Keratinocyte (primary cell): ENCODE measurements around the gene MINPP1. TPM values are rescaled to one million over a fixed set of nuclear protein-coding genes. Genes with fewer than 3 reads are reported as not detected.
"Not testable (repeated sequence)": the region's sequence is repeated elsewhere in the genome, so short reads cannot be mapped to it uniquely, and the experiment has no call there.

Experiments
- DNase-seq: peaks from one replicate; pipeline ENCODE4 v3.0.0-alpha.2; 2011; ENCODE audit warnings: low read depth, missing footprints, low spot score
- FAIRE-seq: peaks from 2 replicates; lab custom pipeline; 2011; peaks lifted over from hg19 to GRCh38; lab: Jason Lieb, UNC
- H2AFZ ChIP-seq: 2 replicates; pipeline ENCODE4 v1.6.0; 2012; ENCODE audit warnings: low read length, control low read depth, inconsistent platforms; ENCODE audit not compliant: control insufficient read depth
- H3K27ac ChIP-seq: 2 replicates; pipeline ENCODE4 v1.5.1; 2011; ENCODE audit warnings: low read length; ENCODE audit not compliant: control insufficient read depth, insufficient read depth
- H3K27me3 ChIP-seq: 3 replicates; pipeline ENCODE4 v1.6.0; 2011; ENCODE audit warnings: low read length; ENCODE audit not compliant: control insufficient read depth, insufficient read depth; ENCODE audit errors: extremely low read depth
- H3K36me3 ChIP-seq, 2 experiments: 2 replicates in 1 of 2; 3 replicates in 1 of 2; pipeline ENCODE4 v1.5.1; 2011; ENCODE audit warnings: low read length in 2 of 2, mild to moderate bottlenecking in 1 of 2; ENCODE audit not compliant: control insufficient read depth in 2 of 2, insufficient read depth in 2 of 2; ENCODE audit errors: extremely low read depth in 1 of 2
- H3K4me1 ChIP-seq: 3 replicates; pipeline ENCODE4 v1.5.1; 2011; ENCODE audit warnings: low read length; ENCODE audit not compliant: control insufficient read depth, insufficient read depth; ENCODE audit errors: extremely low read depth
- H3K4me2 ChIP-seq: 3 replicates; pipeline ENCODE4 v1.6.0; 2011; ENCODE audit warnings: low read depth, low read length; ENCODE audit not compliant: control insufficient read depth, insufficient read depth; ENCODE audit errors: extremely low read depth
- H3K4me3 ChIP-seq, 3 experiments: fragments of 200-600 bp in 1 of 3; sonication (generic) in 1 of 3; 2 replicates in 2 of 3; 3 replicates in 1 of 3; pipeline ENCODE4 v1.5.1; 2011 to 2016; ENCODE audit warnings: low read length in 3 of 3, mild to moderate bottlenecking in 3 of 3, control low read depth in 2 of 3, inconsistent platforms in 1 of 3, low read depth in 1 of 3, mixed read lengths in 1 of 3, mixed run types in 1 of 3, moderate library complexity in 1 of 3; ENCODE audit not compliant: control insufficient read depth in 2 of 3, insufficient read depth in 2 of 3; ENCODE audit errors: extremely low read depth in 1 of 3
- H3K79me2 ChIP-seq: 2 replicates; pipeline ENCODE4 v1.6.0; 2012; ENCODE audit warnings: low read length; ENCODE audit not compliant: control insufficient read depth, insufficient read depth
- H3K9ac ChIP-seq: 3 replicates; pipeline ENCODE4 v1.6.0; 2011; ENCODE audit warnings: low read length; ENCODE audit not compliant: control insufficient read depth, insufficient read depth; ENCODE audit errors: extremely low read depth
- H3K9me1 ChIP-seq: 3 replicates; pipeline ENCODE4 v1.6.0; 2011; ENCODE audit warnings: low read length; ENCODE audit not compliant: control insufficient read depth, insufficient read depth; ENCODE audit errors: extremely low read depth
- H3K9me3 ChIP-seq: 2 replicates; pipeline ENCODE4 v1.5.1; 2012; ENCODE audit warnings: low read depth, low read length; ENCODE audit not compliant: control insufficient read depth
- H4K20me1 ChIP-seq: 3 replicates; pipeline ENCODE4 v1.6.0; 2011; ENCODE audit warnings: low read length; ENCODE audit not compliant: control insufficient read depth, insufficient read depth; ENCODE audit errors: extremely low read depth
- CTCF ChIP-seq, 3 experiments: IDR thresholded peaks in 1 of 3; conservative IDR thresholded peaks in 1 of 3; optimal IDR thresholded peaks in 1 of 3; 2 replicates in 2 of 3; 3 replicates in 1 of 3; pipeline versions ENCODE3 to v1.5.1; 2011; ENCODE audit warnings: low read length in 3 of 3, mild to moderate bottlenecking in 3 of 3, moderate library complexity in 2 of 3, control low read depth in 1 of 3, inconsistent platforms in 1 of 3; ENCODE audit not compliant: insufficient read depth in 2 of 3; ENCODE audit errors: extremely low read depth in 1 of 3
- EZH2 ChIP-seq: IDR thresholded peaks from one replicate; pipeline ENCODE4 v1.6.1; 2012; ENCODE audit warnings: inconsistent platforms, mild to moderate bottlenecking, low read length, moderate library complexity
- dilution Hi-C: fragments of 300-500 bp; cut with MboI; formaldehyde crosslinking; loops from one replicate; pipeline ENCODE4 v1.7.0; 2020; ENCODE audit warnings: low sequenced_read_pairs; ENCODE audit not compliant: extremely low pct_ligation_motif_present
- polyA plus RNA-seq, 5 experiments: library from polyadenylated mRNA; depleted of rRNA in 3 of 5; stranded (reverse) in 3 of 5; stranded (forward) in 1 of 5; unstranded in 1 of 5; fragments of >200 nt; gene quantifications; 1 replicate in 1 of 5; 2 replicates in 3 of 5; 3 replicates in 1 of 5; pipeline versions ENCODE4 v1.2.1 to v1.2.3, GENCODE V29; 2011 to 2012; ENCODE audit warnings: missing spikeins in 2 of 5, low read depth in 1 of 5, low replicate concordance in 1 of 5

Gene MINPP1
- polyA plus RNA-seq, 1 donor (not counting 4 experiments of a cell fraction or from before 2014, with no cell fraction given) = 17.7 TPM

- H3K4me3 ChIP-seq, H3K79me2 ChIP-seq, DNase-seq, H3K36me3 ChIP-seq, H3K9me1 ChIP-seq, H3K4me1 ChIP-seq, H3K4me2 ChIP-seq, H2AFZ ChIP-seq, dilution Hi-C loops, H3K9me3 ChIP-seq, H4K20me1 ChIP-seq, H3K27me3 ChIP-seq, H3K9ac ChIP-seq, H3K27ac ChIP-seq, FAIRE-seq: not testable (repeated sequence)
Observed at GRCh38 chr10:87497386-87497785, 7.3 kb upstream of the MINPP1 start.

- FAIRE-seq, DNase-seq, dilution Hi-C loops: not testable (repeated sequence)
Observed at GRCh38 chr10:87498106-87498789, 6.4 kb upstream of the MINPP1 start.

GRCh38 chr10:87500646-87501048 lies 4.0 kb upstream of the MINPP1 start:
- Histone ChIP-seq H3K9me3 (no peaks in the 10 kb centered on the region), H3K27me3 (no peaks in the 10 kb centered on the region), H2AFZ (no peak overlapping the region), H3K27ac (no peak overlapping the region), H3K36me3 (no peaks in the 10 kb centered on the region), H3K4me3 (no peak overlapping the region), H4K20me1 (no peaks in the 10 kb centered on the region), H3K4me1 (peaks cover 8% of the 10 kb centered on the region), H3K9me1 (no peaks in the 10 kb centered on the region), H3K9ac (no peak overlapping the region), H3K4me2 (no peak overlapping the region), H3K79me2 (peaks cover 5% of the 10 kb centered on the region)
- no peak for TF ChIP-seq EZH2
- TF ChIP-seq CTCF (optimal IDR thresholded peaks at IDR 0.05 in 1 of 3, IDR thresholded peaks at IDR 0.05 in 1 of 3, conservative IDR thresholded peaks at IDR 0.05 in 1 of 3; ENCODE audit: extremely low read depth in 1 of 3, insufficient read depth in 2 of 3, low read length in 3 of 3) = no peak
- dilution Hi-C loops = no loop called here
- DNase-seq (no peak), FAIRE-seq (no peak)

More at GRCh38 chr10:87498106-87498789, 6.4 kb upstream of the MINPP1 start:
- H3K9me3 ChIP-seq, H3K27me3 ChIP-seq, H3K9ac ChIP-seq, H3K27ac ChIP-seq, H3K9me1 ChIP-seq, H3K79me2 ChIP-seq, H3K4me1 ChIP-seq, H2AFZ ChIP-seq, H3K4me3 ChIP-seq, H3K4me2 ChIP-seq, H4K20me1 ChIP-seq, H3K36me3 ChIP-seq: not testable (repeated sequence)
